ENCODE measurements around the gene SNRNP25.
A peak's percentile ranks its signal among the peaks of the same experiment; 100 is the strongest.

The SNRNP25 gene

DNA sequence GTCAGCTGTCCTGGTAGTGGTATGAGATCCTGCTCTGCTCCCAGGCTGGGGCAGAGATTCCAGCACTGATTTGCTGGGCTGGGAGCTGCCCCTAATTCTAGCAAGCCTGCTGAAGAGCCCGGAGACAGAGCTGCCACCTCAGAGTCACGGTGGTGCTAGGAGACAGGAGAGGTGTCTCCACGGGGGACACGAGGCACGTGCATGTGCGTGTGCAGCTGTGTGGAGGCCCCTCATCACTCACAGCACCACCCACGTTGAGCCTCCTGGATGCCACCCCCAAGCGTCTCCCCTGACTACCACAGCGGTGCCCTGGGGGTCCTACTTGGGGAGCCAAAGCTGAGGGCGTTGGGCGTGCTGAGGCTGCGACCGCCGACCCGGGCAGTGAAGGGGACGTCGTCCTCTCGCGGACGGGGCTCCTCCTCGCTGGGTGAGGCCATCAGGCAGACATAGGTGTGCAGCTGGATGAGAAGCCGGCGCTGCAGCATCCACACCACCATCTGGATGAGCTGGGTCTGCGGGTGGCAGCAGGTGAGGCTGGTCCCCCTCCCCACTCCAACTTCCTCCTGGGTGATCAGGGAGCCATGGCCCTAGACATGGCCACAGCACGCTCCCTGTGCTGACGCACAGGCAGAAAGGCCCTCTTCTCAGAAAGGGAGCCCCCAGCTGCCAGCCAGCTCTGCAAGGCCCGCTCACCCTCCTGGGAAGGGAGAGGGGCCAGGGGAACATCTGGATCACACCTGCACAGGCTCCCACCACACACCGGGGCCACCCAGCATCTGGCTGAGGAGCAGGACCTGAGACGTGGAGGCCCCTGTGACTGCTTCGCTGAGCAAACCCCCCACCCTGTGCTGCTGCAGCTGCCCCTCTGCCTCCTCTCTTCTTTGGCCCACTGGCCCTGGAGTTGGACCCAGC is 36.0 kb downstream of the SNRNP25 start:
- TF ChIP-seq, protein P1, sequence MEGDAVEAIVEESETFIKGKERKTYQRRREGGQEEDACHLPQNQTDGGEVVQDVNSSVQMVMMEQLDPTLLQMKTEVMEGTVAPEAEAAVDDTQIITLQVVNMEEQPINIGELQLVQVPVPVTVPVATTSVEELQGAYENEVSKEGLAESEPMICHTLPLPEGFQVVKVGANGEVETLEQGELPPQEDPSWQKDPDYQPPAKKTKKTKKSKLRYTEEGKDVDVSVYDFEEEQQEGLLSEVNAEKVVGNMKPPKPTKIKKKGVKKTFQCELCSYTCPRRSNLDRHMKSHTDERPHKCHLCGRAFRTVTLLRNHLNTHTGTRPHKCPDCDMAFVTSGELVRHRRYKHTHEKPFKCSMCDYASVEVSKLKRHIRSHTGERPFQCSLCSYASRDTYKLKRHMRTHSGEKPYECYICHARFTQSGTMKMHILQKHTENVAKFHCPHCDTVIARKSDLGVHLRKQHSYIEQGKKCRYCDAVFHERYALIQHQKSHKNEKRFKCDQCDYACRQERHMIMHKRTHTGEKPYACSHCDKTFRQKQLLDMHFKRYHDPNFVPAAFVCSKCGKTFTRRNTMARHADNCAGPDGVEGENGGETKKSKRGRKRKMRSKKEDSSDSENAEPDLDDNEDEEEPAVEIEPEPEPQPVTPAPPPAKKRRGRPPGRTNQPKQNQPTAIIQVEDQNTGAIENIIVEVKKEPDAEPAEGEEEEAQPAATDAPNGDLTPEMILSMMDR (IDR thresholded peaks at IDR 0.05; ENCODE audit: low read depth, low read length, missing control alignments), result no peak
- no peak for DNase-seq (ENCODE audit: extremely low read depth, low read depth)
- H3K4me3 ChIP-seq (replicated peaks; ENCODE audit: low read depth, low read length), result no peak overlapping the region

DNA sequence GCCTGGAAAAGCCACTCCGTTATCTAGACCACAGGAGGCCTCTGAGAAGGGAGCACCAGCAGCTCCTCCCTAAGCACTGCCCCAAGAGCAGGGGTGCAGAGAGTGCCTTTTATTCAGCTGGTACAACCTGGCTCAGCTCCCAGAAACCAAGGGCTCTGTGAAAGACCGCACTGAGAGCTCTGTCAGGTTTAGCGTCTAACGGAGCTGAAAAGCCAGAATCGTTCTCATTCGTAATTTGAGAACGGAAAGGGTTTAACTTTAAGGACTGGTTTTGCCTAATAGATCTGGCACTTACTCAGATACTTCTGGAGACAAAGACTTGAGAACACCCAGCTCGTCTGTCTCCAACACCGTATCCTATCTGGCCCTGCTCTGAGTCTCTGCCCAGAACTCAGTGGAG is 37.9 kb downstream of the SNRNP25 start:
- TF ChIP-seq, protein P1 (IDR thresholded peaks at IDR 0.05; ENCODE audit: low read depth, low read length, missing control alignments), result no peak
- DNase-seq (ENCODE audit: extremely low read depth, low read depth), result no peak
- no peak overlapping the region for H3K4me3 ChIP-seq (replicated peaks; ENCODE audit: low read depth, low read length)

DNA sequence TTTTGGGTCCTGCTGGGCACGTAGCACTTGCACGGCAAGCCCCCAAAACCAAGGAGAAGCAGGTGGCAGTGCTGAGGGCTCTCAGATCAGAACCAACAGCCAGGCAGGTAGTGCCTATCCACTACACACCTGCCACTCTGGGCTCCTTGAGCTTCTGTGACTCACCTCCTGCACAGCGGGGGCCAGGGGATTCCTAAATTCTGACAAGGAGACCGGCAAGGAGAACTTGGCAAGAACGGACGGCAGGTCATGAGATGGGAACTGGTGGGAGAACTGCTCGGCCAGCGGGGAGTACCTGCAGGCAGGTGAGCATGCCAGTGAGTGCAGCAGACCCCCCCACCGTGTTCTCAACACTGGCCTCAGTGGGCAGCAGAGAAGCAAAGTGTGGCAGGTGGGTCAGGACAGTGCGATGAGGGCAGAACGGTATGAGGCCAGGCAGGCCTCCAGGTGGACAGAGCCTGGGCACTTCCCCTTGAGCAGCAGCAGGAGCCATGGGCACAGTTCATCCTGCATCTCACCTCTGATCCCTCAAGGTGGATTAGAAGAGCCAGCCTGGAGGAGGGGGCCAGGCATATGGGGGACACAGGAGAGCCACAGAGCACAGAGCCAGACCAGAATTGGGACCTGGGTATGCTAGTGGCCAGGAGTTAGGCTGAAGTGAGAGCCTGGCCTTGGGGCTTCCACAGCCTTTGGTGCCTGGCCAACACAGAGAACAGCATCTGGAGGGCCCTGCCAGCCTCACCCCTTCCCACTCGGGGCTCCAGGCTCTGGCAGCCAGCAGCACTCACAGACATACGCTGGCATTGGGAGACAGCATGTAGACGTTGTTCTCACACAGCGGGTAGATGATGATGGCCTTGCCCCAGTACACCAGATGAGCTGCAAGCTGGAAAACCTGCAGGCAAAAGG is 39.1 kb downstream of the SNRNP25 start:
- no peak for DNase-seq (ENCODE audit: extremely low read depth, low read depth)

DNA sequence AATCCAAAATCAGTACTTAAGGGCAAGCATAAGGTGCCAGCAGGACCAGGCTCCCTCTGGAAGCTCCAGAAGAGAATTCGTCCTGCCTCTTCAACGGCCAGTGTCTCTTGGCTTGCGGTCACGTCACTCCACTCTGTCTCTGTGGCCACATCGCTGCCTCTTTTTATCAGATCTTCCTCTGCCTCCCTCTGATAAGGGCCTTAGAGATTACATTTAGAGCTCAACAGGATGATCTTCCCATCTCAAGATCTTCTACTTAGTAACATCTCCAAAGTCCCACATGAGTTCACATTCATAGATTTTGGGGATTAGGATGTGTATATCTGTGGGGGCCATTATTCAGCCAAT is 41.3 kb downstream of the SNRNP25 start:
- H3K4me3 ChIP-seq (replicated peaks; ENCODE audit: low read depth, low read length), result no peak overlapping the region
- TF ChIP-seq, protein P1 (IDR thresholded peaks at IDR 0.05; ENCODE audit: low read depth, low read length, missing control alignments), result no peak
- no peak for DNase-seq (ENCODE audit: extremely low read depth, low read depth)

More for the DNA sequence above, 39.1 kb downstream of the SNRNP25 start:
- no peak overlapping the region for H3K4me3 ChIP-seq (replicated peaks; ENCODE audit: low read depth, low read length)
- TF ChIP-seq, protein P1 (IDR thresholded peaks at IDR 0.05; ENCODE audit: low read depth, low read length, missing control alignments), result no peak

DNA sequence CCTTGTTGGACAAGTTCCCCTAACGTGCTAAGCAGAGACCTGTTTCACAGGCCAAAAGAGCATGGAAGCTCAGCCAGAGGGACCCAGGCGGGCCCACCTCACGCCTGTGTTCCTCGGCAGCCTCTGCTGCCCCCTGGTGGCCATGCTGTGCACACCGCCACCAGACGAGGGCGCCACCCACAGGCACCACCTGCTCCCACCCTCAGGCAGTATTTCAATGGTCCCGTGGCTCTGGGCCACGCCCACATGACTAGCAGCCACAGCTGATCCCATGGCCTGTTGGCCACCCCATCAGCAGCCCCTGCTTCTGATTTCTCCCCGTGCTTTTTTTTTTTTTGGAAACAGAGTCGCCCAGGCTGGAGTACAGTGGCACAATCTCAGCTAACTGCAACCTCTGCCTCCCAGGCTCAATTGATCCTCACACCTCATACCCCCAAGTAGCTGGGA is 43.3 kb downstream of the SNRNP25 start:
- TF ChIP-seq, protein P1 (IDR thresholded peaks at IDR 0.05; ENCODE audit: low read depth, low read length, missing control alignments), result peak; percentile 99
- no peak for DNase-seq (ENCODE audit: extremely low read depth, low read depth)
- no peak overlapping the region for H3K4me3 ChIP-seq (replicated peaks; ENCODE audit: low read depth, low read length)

DNA sequence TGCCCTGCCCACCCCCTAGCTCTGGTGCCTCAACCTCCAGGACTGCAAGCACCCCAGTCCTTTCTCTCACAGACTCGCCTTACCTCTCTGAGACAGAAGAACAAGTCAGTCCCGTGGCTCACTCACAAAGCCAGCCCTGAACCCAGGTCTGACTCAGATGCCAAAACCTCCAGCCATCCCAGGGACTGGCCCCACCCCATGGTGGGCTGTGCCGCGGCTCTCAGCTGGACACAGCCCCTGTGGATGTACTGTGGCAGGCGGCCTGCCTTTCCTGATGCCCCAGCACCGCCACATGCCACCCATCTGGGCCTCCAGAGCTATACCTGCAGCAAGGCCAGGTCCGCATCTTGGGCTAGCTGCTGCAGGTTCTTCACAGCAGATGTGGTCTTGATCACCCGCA is 44.2 kb downstream of the SNRNP25 start:
- TF ChIP-seq, protein P1 (IDR thresholded peaks at IDR 0.05; ENCODE audit: low read depth, low read length, missing control alignments), result no peak
- no peak overlapping the region for H3K4me3 ChIP-seq (replicated peaks; ENCODE audit: low read depth, low read length)
- DNase-seq (ENCODE audit: extremely low read depth, low read depth), result no peak
